HUES48 (cell line): ENCODE data around the gene LRRC8B.
"Not testable (repeated sequence)": the region's sequence is repeated elsewhere in the genome, so short reads cannot be mapped to it uniquely, and the experiment has no call there.

Source experiments
- H3K27ac ChIP-seq: one replicate; pipeline ENCODE4 v1.7.0; 2013; ENCODE audit warnings: low read depth, low read length, inconsistent platforms
- H3K27me3 ChIP-seq: 2 replicates; pipeline ENCODE4 v1.6.1; 2013; ENCODE audit warnings: mild to moderate bottlenecking, low read length; ENCODE audit not compliant: control insufficient read depth, insufficient read depth
- H3K36me3 ChIP-seq: 2 replicates; pipeline ENCODE4 v1.6.1; 2013; ENCODE audit warnings: low read length; ENCODE audit not compliant: control insufficient read depth, insufficient read depth
- H3K4me1 ChIP-seq: 2 replicates; pipeline ENCODE4 v1.6.1; 2013; ENCODE audit warnings: mild to moderate bottlenecking, low read length; ENCODE audit not compliant: control insufficient read depth, insufficient read depth
- H3K4me3 ChIP-seq: 2 replicates; pipeline ENCODE4 v1.5.1; 2013; ENCODE audit warnings: mild to moderate bottlenecking, low read depth, low read length
- H3K9ac ChIP-seq: 2 replicates; pipeline ENCODE4 v1.6.1; 2013; ENCODE audit warnings: mild to moderate bottlenecking, low read depth, low read length, moderate library complexity
- H3K9me3 ChIP-seq: 2 replicates; pipeline ENCODE4 v1.6.1; 2013; ENCODE audit warnings: low read length; ENCODE audit not compliant: control insufficient read depth, insufficient read depth

The LRRC8B gene

DNA sequence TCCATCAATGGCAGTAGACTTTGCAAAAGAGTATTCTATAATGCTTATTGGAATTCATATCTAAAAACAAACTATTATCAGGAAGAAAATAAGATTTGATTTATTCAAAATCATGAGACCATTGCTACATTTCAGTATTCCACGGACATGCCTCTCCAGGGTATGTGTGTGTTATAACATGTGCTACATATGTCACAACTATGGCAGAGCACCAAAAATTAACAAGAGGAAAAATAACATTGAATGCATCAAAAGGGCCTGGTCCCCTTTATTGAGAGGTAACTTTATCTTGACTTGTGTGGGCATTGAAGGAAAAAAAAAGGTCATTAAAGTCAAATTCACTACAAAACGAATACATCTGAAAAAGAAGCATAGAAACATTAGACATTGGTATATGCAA lies 22.6 kb upstream of the LRRC8B start:
- Histone ChIP-seq H3K9ac (no peak overlapping the region), H3K36me3 (no peaks in the 10 kb centered on the region), H3K4me3 (no peak overlapping the region), H3K27me3 (no peaks in the 10 kb centered on the region), H3K9me3 (no peaks in the 10 kb centered on the region), H3K4me1 (no peaks in the 10 kb centered on the region), H3K27ac (no peak overlapping the region)

DNA sequence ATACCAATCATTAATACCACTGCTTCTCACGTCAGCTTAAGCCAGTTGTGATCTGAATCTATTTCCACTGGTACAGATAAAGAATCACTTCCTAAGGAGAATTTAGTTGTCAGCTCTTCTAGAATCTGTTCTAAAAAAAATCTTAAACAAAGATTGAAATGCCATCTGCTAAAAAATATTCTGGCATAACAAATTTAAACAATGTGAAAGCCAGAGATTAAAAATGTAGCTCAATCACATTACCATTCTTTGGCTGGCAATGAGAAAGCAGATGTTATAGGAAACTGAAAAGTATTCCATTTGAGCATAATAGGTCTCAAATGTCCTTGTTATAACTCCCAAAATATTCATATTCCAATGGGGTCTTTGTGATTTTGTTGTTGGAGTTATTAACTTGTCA lies 21.7 kb upstream of the LRRC8B start:
- H3K9me3 ChIP-seq: no peaks in the 10 kb centered on the region

DNA sequence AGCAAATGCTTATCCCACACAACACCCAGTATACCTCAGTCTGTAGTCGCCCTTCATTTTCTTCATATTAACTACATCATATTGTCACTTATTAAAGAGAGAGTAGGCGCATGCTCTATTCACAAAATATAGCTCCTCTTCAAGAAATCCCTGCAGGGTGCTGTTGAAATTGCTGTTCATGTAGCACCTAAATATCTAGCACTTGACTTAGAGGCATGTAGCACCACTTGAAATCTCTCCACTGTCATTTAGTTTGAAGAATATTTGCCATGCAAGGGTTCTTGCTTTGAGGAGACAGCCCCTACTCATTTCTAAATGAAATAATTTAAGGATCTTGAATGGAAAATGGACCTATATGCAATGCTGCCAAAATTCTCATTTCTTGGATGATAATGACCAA lies 20.9 kb upstream of the LRRC8B start:
- no peaks in the 10 kb centered on the region for H3K4me1 ChIP-seq
- H3K27ac ChIP-seq: no peak overlapping the region
- no peaks in the 10 kb centered on the region for H3K9me3 ChIP-seq
- H3K4me3 ChIP-seq: no peak overlapping the region
- H3K9ac ChIP-seq: no peak overlapping the region
- no peaks in the 10 kb centered on the region for H3K36me3 ChIP-seq
- no peaks in the 10 kb centered on the region for H3K27me3 ChIP-seq

More for the DNA sequence above, 21.7 kb upstream of the LRRC8B start:
- H3K4me3 ChIP-seq: no peak overlapping the region
- no peaks in the 10 kb centered on the region for H3K4me1 ChIP-seq
- no peaks in the 10 kb centered on the region for H3K27me3 ChIP-seq
- no peak overlapping the region for H3K27ac ChIP-seq
- H3K36me3 ChIP-seq: no peaks in the 10 kb centered on the region
- no peak overlapping the region for H3K9ac ChIP-seq

DNA sequence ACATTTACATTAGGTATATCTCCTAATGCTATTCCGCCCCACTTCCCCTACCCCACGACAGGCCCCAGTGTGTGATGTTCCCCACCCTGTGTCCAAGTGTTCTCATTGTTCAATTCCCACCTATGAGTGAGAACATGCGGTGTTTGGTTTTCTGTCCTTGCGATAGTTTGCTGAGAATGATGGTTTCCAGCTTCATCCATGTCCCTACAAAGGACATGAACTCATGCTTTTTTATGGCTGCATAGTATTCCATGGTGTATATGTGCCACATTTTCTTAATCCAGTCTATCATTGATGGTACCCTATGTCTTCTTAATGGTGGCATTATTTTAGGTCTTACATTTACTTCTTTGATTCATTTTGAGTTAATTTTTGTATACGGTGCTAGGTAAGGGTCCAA lies 14.6 kb upstream of the LRRC8B start:
- not testable (repeated sequence) for H3K27ac ChIP-seq, H3K36me3 ChIP-seq, H3K27me3 ChIP-seq, H3K9ac ChIP-seq, H3K4me1 ChIP-seq, H3K4me3 ChIP-seq, H3K9me3 ChIP-seq

DNA sequence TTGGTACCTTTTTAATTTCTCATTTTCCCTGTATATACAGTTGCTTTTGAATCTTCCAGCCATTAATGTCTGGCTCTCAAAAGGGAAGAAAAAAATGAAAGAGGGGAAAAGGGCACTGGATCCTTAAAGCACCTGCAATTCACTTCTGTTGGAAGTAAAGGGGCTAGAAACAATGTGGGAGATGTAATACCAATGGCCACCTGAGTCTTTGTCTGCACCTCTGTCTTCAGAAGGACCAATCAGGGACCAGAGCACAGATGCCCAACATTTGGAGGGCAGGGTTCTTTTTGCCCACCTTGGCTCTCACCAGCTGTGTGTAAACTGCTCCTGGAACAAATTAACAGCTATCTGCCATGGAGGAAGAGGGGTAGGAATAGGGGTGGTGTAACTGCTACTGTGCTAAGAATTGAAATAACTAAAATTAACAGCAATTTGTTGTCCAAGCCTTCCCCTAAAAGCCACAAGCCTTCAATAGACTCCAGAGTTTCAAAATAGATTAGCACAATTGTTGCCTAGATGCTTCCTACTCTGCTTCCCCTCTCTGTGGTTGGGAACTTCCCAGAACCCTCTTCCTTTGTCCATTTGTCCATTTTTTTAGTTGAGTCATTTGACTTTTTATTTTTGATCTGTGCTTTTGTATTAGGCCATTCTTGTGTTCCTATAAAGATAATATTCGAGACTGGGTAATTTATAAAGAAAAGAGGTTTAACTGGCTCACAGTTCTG lies 11.5 kb upstream of the LRRC8B start:
- no peaks in the 10 kb centered on the region; the same call in 1 of the 2 replicates for H3K9me3 ChIP-seq
- no peaks in the 10 kb centered on the region for H3K27me3 ChIP-seq
- no peaks in the 10 kb centered on the region for H3K36me3 ChIP-seq
- H3K27ac ChIP-seq: no peak overlapping the region
- H3K4me3 ChIP-seq: no peak overlapping the region
- no peaks in the 10 kb centered on the region for H3K4me1 ChIP-seq
- H3K9ac ChIP-seq: no peak overlapping the region

DNA sequence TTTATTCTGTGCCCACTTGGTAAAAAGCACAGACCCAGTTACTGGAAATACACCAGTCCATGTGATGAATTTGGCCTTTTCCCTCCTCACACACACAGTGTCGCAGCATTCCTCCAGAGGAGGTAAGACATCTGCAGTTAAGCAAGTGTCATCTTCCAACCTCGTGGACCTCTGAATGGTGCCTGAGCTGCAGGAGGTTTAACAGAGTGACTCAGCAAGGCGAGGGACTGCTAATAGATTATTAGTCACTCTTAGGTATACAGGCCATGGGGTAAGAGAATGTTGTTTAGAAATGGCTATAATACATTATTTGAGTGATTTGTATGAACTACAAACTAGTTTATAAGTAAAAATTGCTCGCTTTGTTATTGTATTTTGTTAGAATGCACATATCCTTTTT lies 8.6 kb upstream of the LRRC8B start:
- Histone ChIP-seq H3K9ac (no peak overlapping the region), H3K36me3 (no peaks in the 10 kb centered on the region), H3K27me3 (no peaks in the 10 kb centered on the region), H3K27ac (no peak overlapping the region), H3K4me3 (no peak overlapping the region), H3K4me1 (no peaks in the 10 kb centered on the region), H3K9me3 (no peaks in the 10 kb centered on the region; the same call in 1 of the 2 replicates)

DNA sequence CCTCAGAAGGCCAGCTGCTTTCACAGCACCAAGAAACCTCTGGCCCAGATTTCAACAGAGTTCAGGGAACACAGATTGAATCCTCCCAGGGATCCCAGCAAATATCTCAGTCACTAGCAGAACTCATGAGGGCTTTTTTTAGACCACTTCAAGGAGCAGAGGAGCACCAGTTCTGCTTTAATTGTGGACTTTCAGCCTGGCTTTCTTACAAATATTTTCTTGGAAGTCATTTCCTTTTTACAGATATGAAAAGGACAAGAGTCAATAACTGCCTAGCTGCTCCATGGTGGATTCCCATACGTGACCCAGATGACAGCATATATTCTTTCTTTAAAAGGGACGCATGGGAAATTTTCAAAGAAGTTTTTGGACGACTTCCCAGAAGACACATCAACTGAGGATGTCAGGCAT lies 6.4 kb upstream of the LRRC8B start:
- Histone ChIP-seq H3K4me3 (no peak overlapping the region), H3K27me3 (no peaks in the 10 kb centered on the region), H3K9me3 (no peaks in the 10 kb centered on the region), H3K27ac (no peak overlapping the region), H3K9ac (no peak overlapping the region), H3K4me1 (peaks cover 6% of the 10 kb centered on the region), H3K36me3 (no peaks in the 10 kb centered on the region)

DNA sequence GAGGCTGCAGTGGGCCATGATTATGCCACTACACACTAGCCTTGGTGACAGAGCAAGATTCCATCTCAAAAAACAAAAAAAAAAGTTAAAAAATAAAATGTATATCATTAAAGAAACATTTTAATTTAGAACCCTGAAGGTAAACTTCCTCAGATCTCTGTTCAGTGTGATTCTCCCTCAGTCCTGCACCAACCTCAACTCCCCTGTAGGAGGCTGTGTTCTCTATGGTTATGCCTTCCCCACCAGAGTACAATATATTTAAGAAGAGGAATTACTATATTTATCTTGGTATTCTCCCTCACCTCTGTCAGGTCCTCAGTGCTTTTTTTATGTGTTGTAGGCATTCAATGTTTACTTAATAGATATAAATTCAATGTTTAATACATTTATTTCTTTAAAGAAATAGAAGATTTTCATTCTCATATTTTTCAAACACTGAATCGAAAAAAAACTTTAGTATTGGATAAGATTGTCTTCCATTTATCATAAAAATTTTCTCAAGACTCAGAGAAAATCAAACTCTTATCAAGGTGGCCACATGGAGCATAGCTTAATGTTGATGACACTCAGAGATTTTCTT lies 4.8 kb upstream of the LRRC8B start:
- Histone ChIP-seq H3K27ac (no peak overlapping the region), H3K4me3 (no peak overlapping the region), H3K4me1 (peaks cover 14% of the 10 kb centered on the region), H3K27me3 (no peaks in the 10 kb centered on the region), H3K9ac (no peak overlapping the region), H3K36me3 (no peaks in the 10 kb centered on the region), H3K9me3 (no peaks in the 10 kb centered on the region)

DNA sequence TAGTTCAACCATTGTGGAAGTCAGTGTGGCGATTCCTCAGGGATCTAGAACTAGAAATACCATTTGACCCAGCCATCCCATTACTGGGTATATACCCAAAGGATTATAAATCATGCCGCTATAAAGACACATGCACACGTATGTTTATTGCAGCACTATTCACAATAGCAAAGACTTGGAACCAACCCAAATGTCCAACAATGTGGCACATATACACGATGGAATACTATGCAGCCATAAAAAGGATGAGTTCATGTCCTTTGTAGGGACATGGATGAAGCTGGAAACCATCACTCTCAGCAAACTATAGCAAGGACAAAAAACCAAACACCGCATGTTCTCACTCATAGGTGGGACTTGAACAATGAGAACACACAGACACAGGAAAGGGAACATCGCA lies 2.7 kb upstream of the LRRC8B start:
- not testable (repeated sequence) for H3K27ac ChIP-seq, H3K4me3 ChIP-seq, H3K27me3 ChIP-seq, H3K36me3 ChIP-seq, H3K9ac ChIP-seq, H3K9me3 ChIP-seq
- H3K4me1 ChIP-seq: peaks cover 24% of the 10 kb centered on the region

DNA sequence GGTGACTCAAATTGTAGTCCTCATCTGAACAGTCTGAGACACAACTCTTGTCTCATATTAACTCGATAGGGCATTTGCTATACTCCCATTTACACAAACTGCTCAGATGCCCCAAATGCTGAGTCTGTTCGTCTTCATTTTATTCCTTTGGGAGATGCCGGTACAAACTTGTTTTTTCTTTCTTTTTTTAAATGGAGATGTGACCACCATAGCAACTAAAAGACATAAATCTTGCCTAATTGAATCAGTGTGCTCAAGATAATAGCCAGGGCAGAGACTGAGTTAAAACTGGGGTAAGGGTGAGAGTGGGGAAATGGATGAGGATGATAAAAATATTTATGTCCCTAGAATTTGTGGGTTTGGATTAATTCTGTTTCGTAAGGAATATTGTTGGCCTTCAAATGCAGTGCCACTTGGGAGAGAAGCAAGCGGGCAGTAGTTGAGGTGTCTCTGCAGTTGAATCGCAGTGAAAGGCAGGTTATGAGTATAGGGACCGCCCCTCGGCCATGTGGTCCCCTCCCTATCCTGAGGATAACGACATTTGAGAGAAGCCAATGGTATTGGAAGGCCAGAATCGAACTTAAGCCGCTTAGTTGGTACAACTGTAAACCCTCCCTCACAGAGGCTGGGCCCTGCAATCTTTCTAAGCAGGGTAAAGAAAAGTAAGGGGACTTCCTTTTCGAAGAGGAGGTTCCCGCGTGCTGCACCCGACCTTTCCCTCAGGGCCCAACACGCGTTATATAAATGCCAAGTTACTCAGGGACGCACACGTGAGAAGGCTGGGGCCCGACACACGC lies 859 bp upstream of the LRRC8B start:
- peak overlapping the region; percentile 95 for H3K27ac ChIP-seq
- H3K4me3 ChIP-seq: peak overlapping the region; percentile 94
- peak overlapping the region; percentile 88 for H3K9ac ChIP-seq
- H3K9me3 ChIP-seq: no peaks in the 10 kb centered on the region
- no peaks in the 10 kb centered on the region for H3K27me3 ChIP-seq
- peaks cover 4% of the 10 kb centered on the region; the same call in 1 of the 2 replicates for H3K36me3 ChIP-seq
- peaks cover 38% of the 10 kb centered on the region for H3K4me1 ChIP-seq
